Lung (tissue), 12 donors: Measurements from ENCODE around the gene POLR1B. TPM values are rescaled to one million over a fixed set of nuclear protein-coding genes. Genes with fewer than 3 reads are reported as not detected.

Experiments
- ATAC-seq: fragments of 200-7000 bp; cut with Tn5 transposase; one replicate; pipeline ENCODE4 v1.9.1; 2020; ENCODE audit warnings: moderate number of reproducible peaks; ENCODE audit not compliant: insufficient read depth, low FRiP score
- DNase-seq, 3 donors: peaks; one replicate each; pipeline ENCODE4 v3.0.0-alpha.2; 2013 to 2017
- H3K27ac ChIP-seq, 2 donors: one replicate each; pipeline ENCODE4 v1.5.1; 2013; ENCODE audit warnings: mild to moderate bottlenecking in 2 of 2, moderate library complexity in 2 of 2, control low read depth in 1 of 2, inconsistent platforms in 1 of 2, low read depth in 1 of 2, low read length in 1 of 2
- H3K27me3 ChIP-seq, 3 donors: one replicate each; pipeline ENCODE4 v1.5.1; 2013; ENCODE audit warnings: low read length in 2 of 3; ENCODE audit not compliant: control insufficient read depth in 3 of 3, insufficient read depth in 3 of 3
- H3K36me3 ChIP-seq, 4 donors: one replicate each; pipeline ENCODE4 v1.5.1; 2013; ENCODE audit warnings: low read length in 4 of 4, mild to moderate bottlenecking in 1 of 4, moderate library complexity in 1 of 4; ENCODE audit not compliant: control insufficient read depth in 4 of 4, insufficient read depth in 4 of 4
- H3K4me1 ChIP-seq, 5 donors: one replicate each; pipeline ENCODE4 v1.5.1; 2013; ENCODE audit warnings: low read length in 5 of 5, mild to moderate bottlenecking in 2 of 5, moderate library complexity in 1 of 5; ENCODE audit not compliant: control insufficient read depth in 5 of 5, insufficient read depth in 5 of 5
- H3K4me3 ChIP-seq: one replicate; pipeline ENCODE4 v1.5.1; 2013; ENCODE audit warnings: mild to moderate bottlenecking, control low read depth, moderate library complexity
- H3K9ac ChIP-seq, 2 donors: one replicate each; pipeline ENCODE4 v1.5.1; 2013; ENCODE audit warnings: low read length in 2 of 2, control low read depth in 1 of 2; ENCODE audit not compliant: insufficient read depth in 1 of 2
- H3K9me3 ChIP-seq, 4 donors: one replicate each; pipeline ENCODE4 v1.5.1; 2013; ENCODE audit warnings: low read length in 3 of 4, mild to moderate bottlenecking in 1 of 4, moderate library complexity in 1 of 4; ENCODE audit not compliant: control insufficient read depth in 4 of 4, insufficient read depth in 3 of 4
- WGBS, 2 donors: extraction: QIAGEN DNeasy Blood & Tissue Kit; methylation state at CpG; one replicate each; pipeline ENCODE4 v1.1.7; 2013; 5-methylcytosine and 5-hydroxymethylcytosine counted together
- polyA plus RNA-seq, 2 donors: library from polyadenylated mRNA; stranded (reverse); fragments of 200-250 nt; gene quantifications; one replicate each; pipeline ENCODE4 v1.2.1, GENCODE V29; 2013
- total RNA-seq, 2 donors: library from RNA; depleted of rRNA in 1 of 2; stranded (reverse); fragments of >200 nt in 1 of 2; gene quantifications; one replicate each; pipeline ENCODE4 v1.2.1, GENCODE V29; 2014 to 2021
- TF ChIP-seq, protein P1 (sequence below): IDR thresholded peaks from 2 replicates; pipeline ENCODE4 v1.5.1; 2012; ENCODE audit warnings: mild to moderate bottlenecking; ENCODE audit errors: control extremely low read depth, extremely low read depth
- donor health status: control.
- donor health status: control.
- donor health status: Bipolar disorder and iron deficiency.
- donor health status: healthy.
- donor health status: DM: yes; HTN: yes; CAD: no.

Gene POLR1B
- total and polyA plus RNA-seq, 4 donors = 4.9 to 26.4 (median 15.2) TPM

DNA sequence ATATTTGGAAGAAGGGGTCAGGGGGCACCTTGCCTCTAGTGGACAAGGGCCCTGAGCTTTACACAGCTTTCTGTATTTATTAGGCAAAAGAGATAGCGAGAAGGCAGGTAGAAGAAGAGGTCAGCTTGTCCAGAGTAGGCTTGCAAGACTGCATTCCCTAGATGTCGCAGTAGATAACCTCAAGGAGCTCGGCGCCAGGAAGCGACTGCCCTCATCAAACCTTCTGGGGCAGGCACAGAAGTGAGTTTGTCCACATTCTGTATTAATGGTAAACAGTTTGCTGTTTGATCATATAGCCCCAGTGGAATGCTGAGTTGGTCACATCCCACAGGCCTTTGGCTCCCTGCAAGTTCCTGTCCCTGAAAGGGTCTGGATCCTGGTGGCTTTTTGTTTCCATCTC, 49.1 kb downstream of the POLR1B start:
- H3K27ac ChIP-seq = no peak overlapping the region

DNA sequence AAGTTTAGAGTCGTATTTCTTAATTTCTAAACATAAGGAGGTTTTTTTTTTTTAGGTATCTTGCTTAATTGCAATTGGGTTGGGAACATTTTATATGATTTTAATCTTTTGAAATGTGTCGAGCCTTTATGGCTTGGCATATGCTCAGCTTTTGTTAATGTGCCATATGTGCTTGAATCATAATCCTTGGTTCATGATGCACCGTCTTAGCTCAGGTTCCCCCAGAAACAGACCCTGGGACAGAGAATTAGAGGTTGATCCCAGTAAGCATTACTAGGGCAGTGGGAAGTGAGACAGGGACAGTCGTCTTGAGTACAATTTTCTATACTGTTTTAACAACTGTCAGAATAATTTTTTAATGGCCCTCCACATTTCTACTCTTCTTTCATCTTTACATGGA, 51.5 kb downstream of the POLR1B start:
- no peak for ATAC-seq
- TF ChIP-seq, protein P1, sequence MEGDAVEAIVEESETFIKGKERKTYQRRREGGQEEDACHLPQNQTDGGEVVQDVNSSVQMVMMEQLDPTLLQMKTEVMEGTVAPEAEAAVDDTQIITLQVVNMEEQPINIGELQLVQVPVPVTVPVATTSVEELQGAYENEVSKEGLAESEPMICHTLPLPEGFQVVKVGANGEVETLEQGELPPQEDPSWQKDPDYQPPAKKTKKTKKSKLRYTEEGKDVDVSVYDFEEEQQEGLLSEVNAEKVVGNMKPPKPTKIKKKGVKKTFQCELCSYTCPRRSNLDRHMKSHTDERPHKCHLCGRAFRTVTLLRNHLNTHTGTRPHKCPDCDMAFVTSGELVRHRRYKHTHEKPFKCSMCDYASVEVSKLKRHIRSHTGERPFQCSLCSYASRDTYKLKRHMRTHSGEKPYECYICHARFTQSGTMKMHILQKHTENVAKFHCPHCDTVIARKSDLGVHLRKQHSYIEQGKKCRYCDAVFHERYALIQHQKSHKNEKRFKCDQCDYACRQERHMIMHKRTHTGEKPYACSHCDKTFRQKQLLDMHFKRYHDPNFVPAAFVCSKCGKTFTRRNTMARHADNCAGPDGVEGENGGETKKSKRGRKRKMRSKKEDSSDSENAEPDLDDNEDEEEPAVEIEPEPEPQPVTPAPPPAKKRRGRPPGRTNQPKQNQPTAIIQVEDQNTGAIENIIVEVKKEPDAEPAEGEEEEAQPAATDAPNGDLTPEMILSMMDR = no peak
- no peak for DNase-seq

More for the DNA sequence above, 49.1 kb downstream of the POLR1B start:
- Histone ChIP-seq H3K4me1 (no peaks in the 10 kb centered on the region), H3K27me3 (no peaks in the 10 kb centered on the region), H3K4me3 (no peak overlapping the region), H3K9ac (no peak overlapping the region), H3K9me3 (no peaks in the 10 kb centered on the region), H3K36me3 (peaks cover 0 to 14% (median 4%) of the 10 kb centered on the region in 4 donors)
- ATAC-seq (no peak), DNase-seq (no peak)
- TF ChIP-seq, protein P1 = no peak
- 80 to 88% methylated on average over 5 of the region's 5 CpGs for WGBS, 2 donors

DNA sequence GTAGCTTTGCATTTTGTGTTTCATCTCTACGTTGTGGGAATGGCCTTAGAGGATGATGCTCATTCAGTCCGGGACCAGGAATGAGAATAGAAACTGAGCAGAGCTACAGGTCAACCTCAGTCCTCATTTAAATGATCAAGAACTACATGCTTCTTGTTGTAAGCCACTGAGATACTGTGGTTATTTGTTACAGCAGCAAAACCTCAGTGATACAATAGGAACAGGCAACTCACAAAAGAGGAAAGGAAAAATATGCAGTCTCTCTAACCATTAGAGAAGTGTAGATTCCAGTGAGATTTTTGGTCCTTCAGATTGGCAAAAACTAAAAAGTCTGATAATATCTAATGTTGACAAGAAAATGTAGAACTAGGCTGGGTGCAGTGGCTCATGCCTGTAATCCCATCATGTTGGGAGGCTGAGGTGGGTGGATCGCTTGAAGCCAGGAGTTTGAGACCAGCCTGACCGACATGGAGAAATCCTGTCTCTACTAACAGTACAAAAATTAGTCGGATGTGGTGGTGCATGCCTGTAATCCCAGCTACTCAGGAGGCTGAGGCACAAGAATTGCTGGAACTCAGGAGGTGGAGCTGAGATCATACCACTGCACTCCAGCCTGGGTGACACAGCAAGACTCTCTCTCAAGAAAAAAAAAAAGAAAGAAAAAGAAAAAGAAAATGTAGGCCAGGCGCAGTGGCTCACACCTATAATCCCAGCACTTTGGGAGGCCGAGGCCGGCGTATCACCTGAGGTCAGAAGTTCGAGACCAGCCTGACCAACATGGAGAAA, 55.5 kb downstream of the POLR1B start:
- no peak for ATAC-seq

More for the DNA sequence above, 51.5 kb downstream of the POLR1B start:
- Histone ChIP-seq H3K27me3 (no peaks in the 10 kb centered on the region), H3K36me3 (peaks cover 0 to 3% (median under 1%) of the 10 kb centered on the region in 4 donors), H3K4me1 (no peaks in the 10 kb centered on the region), H3K27ac (no peak overlapping the region), H3K4me3 (no peak overlapping the region), H3K9me3 (peaks cover 0 to 4% (median 0%) of the 10 kb centered on the region in 4 donors), H3K9ac (no peak overlapping the region)
- 85 to 92% methylated on average over 4 of the region's 4 CpGs for WGBS, 2 donors

More for the DNA sequence above, 55.5 kb downstream of the POLR1B start:
- H3K27ac ChIP-seq = no peak overlapping the region
- 94 to 98% methylated on average over 10 of the region's 10 CpGs for WGBS, 2 donors
- H3K36me3 ChIP-seq = no peaks in the 10 kb centered on the region
- H3K4me1 ChIP-seq = no peaks in the 10 kb centered on the region
- H3K4me3 ChIP-seq = no peak overlapping the region
- DNase-seq = no peak
- TF ChIP-seq, protein P1 = no peak
- H3K27me3 ChIP-seq = no peaks in the 10 kb centered on the region
- H3K9me3 ChIP-seq = peaks cover 0 to 4% (median 0%) of the 10 kb centered on the region in 4 donors
- no peak overlapping the region for H3K9ac ChIP-seq
